HCEC 1CT (cell line): ENCODE data around the gene SHISA3.
"Not testable (repeated sequence)": the region's sequence is repeated elsewhere in the genome, so short reads cannot be mapped to it uniquely, and the experiment has no call there.

Experiments used
- DNase-seq: peaks from one replicate; pipeline ENCODE4 v3.0.0-alpha.2; 2017

Gene SHISA3

GRCh38 chr4:42396752-42397634, at the start of gene SHISA3:
Gene SHISA3 (plus strand): TSS chr4:42397488. CDS start chr4:42398057, 569 bp downstream.
- DNase-seq: no peak

GRCh38 chr4:42348247-42348646, 49.0 kb upstream of the SHISA3 start:
- no peak for DNase-seq

- no peak for DNase-seq
These were observed 48.6 kb upstream of the SHISA3 start for GRCh38 chr4:42348692-42349091.

GRCh38 chr4:42350611-42351182, 46.6 kb upstream of the SHISA3 start:
- no peak for DNase-seq

GRCh38 chr4:42352049-42352448, 45.2 kb upstream of the SHISA3 start:
- DNase-seq: no peak

- DNase-seq: no peak
These were observed 40.0 kb upstream of the SHISA3 start for GRCh38 chr4:42357325-42357724.

- no peak for DNase-seq
These were observed 37.6 kb upstream of the SHISA3 start for GRCh38 chr4:42359711-42360110.

- no peak for DNase-seq
These were observed 37.0 kb upstream of the SHISA3 start for GRCh38 chr4:42360256-42360669.

- DNase-seq: no peak
These were observed 35.8 kb upstream of the SHISA3 start for GRCh38 chr4:42361456-42361855.

GRCh38 chr4:42362591-42362990, 34.7 kb upstream of the SHISA3 start:
- no peak for DNase-seq

- no peak for DNase-seq
These were observed 33.7 kb upstream of the SHISA3 start for GRCh38 chr4:42363614-42364013.

- DNase-seq: no peak
These were observed 32.8 kb upstream of the SHISA3 start for GRCh38 chr4:42364266-42365053.

- DNase-seq: no peak
These were observed 30.3 kb upstream of the SHISA3 start for GRCh38 chr4:42366959-42367358.

GRCh38 chr4:42369489-42369888, 27.8 kb upstream of the SHISA3 start:
- DNase-seq: no peak

GRCh38 chr4:42371305-42372252, 25.7 kb upstream of the SHISA3 start:
- DNase-seq: no peak

- DNase-seq: not testable (repeated sequence)
These were observed 25.0 kb upstream of the SHISA3 start for GRCh38 chr4:42372303-42372702.

GRCh38 chr4:42377497-42377896, 19.8 kb upstream of the SHISA3 start:
- no peak for DNase-seq

GRCh38 chr4:42381666-42382065, 15.6 kb upstream of the SHISA3 start:
- DNase-seq: no peak

- DNase-seq: no peak
These were observed 11.8 kb upstream of the SHISA3 start for GRCh38 chr4:42385516-42385915.

- no peak for DNase-seq
These were observed 6.5 kb upstream of the SHISA3 start for GRCh38 chr4:42390622-42391354.

- DNase-seq: no peak
These were observed 6.0 kb upstream of the SHISA3 start for GRCh38 chr4:42391355-42391664.

- DNase-seq: no peak
These were observed 5.3 kb upstream of the SHISA3 start for GRCh38 chr4:42391981-42392380.
